Type B pancreatic cell (in vitro differentiated cells): Measurements from ENCODE around the gene CDC37. TPM values are rescaled to one million over a fixed set of nuclear protein-coding genes. Genes with fewer than 3 reads are reported as not detected.

Experiments
- DNase-seq: peaks from one replicate; pipeline ENCODE4 v3.0.0; 2021; ENCODE audit warnings: mixed read lengths; ENCODE audit not compliant: unreplicated experiment; ENCODE audit errors: extremely low spot score
- H3K27ac Mint-ChIP-seq: 2 replicates; pipeline ENCODE4 v1.8.0; 2021; ENCODE audit warnings: mild to moderate bottlenecking, mixed read lengths
- H3K27me3 Mint-ChIP-seq: 2 replicates; pipeline ENCODE4 v1.8.0; 2021; ENCODE audit warnings: mixed read lengths
- H3K36me3 Mint-ChIP-seq: 2 replicates; pipeline ENCODE4 v1.8.0; 2021; ENCODE audit warnings: mixed read lengths
- H3K4me1 Mint-ChIP-seq: one replicate; pipeline ENCODE4 v1.8.0; 2021; ENCODE audit warnings: mixed read lengths; ENCODE audit not compliant: unreplicated experiment
- H3K4me3 Mint-ChIP-seq: 2 replicates; pipeline ENCODE4 v1.8.0; 2021; ENCODE audit warnings: mild to moderate bottlenecking, mixed read lengths
- H3K9me3 Mint-ChIP-seq: 2 replicates; pipeline ENCODE4 v1.8.0; 2021; ENCODE audit warnings: mixed read lengths
- CTCF ChIP-seq: fragments of 200-600 bp; sonication (generic); conservative IDR thresholded peaks from 2 replicates; pipeline ENCODE4 v1.5.0; 2021; ENCODE audit warnings: antibody characterized with exemption, mild to moderate bottlenecking
- total RNA-seq: library from RNA; stranded (reverse); gene quantifications from 2 replicates; pipeline ENCODE4 v1.2.1, GENCODE V29; 2021; ENCODE audit warnings: low replicate concordance

The CDC37 gene
- total RNA-seq, 1 donor from 2014 or later: 126 TPM

- no peak for DNase-seq
- peaks cover 4% of the 10 kb centered on the region for H3K4me1 Mint-ChIP-seq
- peak overlapping the region; percentile 67 for H3K4me3 Mint-ChIP-seq
- H3K36me3 Mint-ChIP-seq: no peaks in the 10 kb centered on the region
- H3K27me3 Mint-ChIP-seq: peaks cover 87% of the 10 kb centered on the region
- no peaks in the 10 kb centered on the region for H3K9me3 Mint-ChIP-seq
- no peak for TF ChIP-seq CTCF
- no peak overlapping the region for H3K27ac Mint-ChIP-seq
Observed at GRCh38 chr19:10430505-10431253, 27.3 kb upstream of the CDC37 start.

GRCh38 chr19:10428996-10429381 lies 25.6 kb upstream of the CDC37 start:
- peaks cover 93% of the 10 kb centered on the region for H3K27me3 Mint-ChIP-seq

GRCh38 chr19:10427169-10427568 lies 23.8 kb upstream of the CDC37 start:
- no peak for TF ChIP-seq CTCF
- H3K36me3 Mint-ChIP-seq: no peaks in the 10 kb centered on the region
- peaks cover 4% of the 10 kb centered on the region for H3K4me1 Mint-ChIP-seq
- no peak overlapping the region for H3K27ac Mint-ChIP-seq
- H3K27me3 Mint-ChIP-seq: peaks cover 92% of the 10 kb centered on the region
- no peak for DNase-seq
- no peak overlapping the region for H3K4me3 Mint-ChIP-seq
- no peaks in the 10 kb centered on the region for H3K9me3 Mint-ChIP-seq

More at GRCh38 chr19:10428996-10429381, 25.6 kb upstream of the CDC37 start:
- peaks cover 4% of the 10 kb centered on the region for H3K4me1 Mint-ChIP-seq
- DNase-seq: no peak
- no peak overlapping the region for H3K27ac Mint-ChIP-seq
- no peaks in the 10 kb centered on the region for H3K9me3 Mint-ChIP-seq
- no peaks in the 10 kb centered on the region for H3K36me3 Mint-ChIP-seq
- TF ChIP-seq CTCF: no peak
- peak overlapping the region; percentile 66 for H3K4me3 Mint-ChIP-seq

- peak; percentile 88 for DNase-seq
- Mint-ChIP-seq H3K9me3 (no peaks in the 10 kb centered on the region), H3K27me3 (peaks cover 91% of the 10 kb centered on the region), H3K4me3 (peak overlapping the region; percentile 68), H3K4me1 (peaks cover 11% of the 10 kb centered on the region), H3K36me3 (peaks cover 3% of the 10 kb centered on the region), H3K27ac (no peak overlapping the region)
- TF ChIP-seq CTCF: peak; percentile 99
Observed at GRCh38 chr19:10424011-10424637, 20.8 kb upstream of the CDC37 start.

- Mint-ChIP-seq H3K36me3 (peaks cover 3% of the 10 kb centered on the region), H3K4me1 (peaks cover 20% of the 10 kb centered on the region), H3K4me3 (no peak overlapping the region), H3K27me3 (peaks cover 89% of the 10 kb centered on the region), H3K9me3 (no peaks in the 10 kb centered on the region), H3K27ac (no peak overlapping the region)
- no peak for DNase-seq
- TF ChIP-seq CTCF: no peak
Observed at GRCh38 chr19:10422846-10423245, 19.5 kb upstream of the CDC37 start.
